ENCODE measurements around the gene MINDY4.
A peak's percentile ranks its signal among the peaks of the same experiment; 100 is the strongest.

Gene MINDY4

DNA sequence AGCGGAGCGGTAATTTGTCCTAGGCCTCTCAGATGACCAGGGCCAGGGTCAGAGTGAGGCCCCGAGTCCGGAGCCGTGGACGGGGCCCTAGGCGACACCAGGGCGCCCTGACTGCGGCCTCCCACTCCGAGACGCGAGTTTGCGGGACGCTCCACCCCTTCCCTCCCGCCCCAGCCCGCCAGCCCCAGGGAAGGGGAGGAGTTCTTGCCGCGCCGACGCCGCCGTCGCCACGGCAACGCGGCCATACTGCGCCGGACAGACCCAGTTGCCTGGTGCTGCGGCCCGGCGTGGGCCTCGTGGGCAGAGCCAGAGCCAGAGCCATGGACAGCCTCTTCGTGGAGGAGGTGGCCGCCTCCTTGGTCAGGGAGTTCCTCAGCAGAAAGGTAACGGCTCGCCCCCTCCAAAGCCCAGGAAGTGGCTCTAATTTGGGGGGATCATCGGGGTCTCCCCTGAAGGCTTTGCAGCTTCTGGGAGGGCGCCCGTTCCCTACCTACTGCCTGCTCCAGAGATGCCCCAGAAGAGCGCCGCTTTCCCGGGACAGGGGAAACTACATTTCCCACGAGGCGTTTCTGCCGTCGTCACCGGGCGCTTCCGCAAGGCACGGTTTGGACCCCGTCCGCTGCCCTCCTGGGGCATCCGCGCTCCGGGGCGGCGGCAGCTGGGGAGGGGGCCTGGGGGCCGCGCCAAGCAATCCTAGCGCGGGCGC lies at the start of gene MINDY4:
Gene MINDY4, plus strand, starts transcription at position 244 of the 706 bp plus-strand sequence. Its CDS starts 77 bp downstream, at position 321.
- peak; percentile 43 for DNase-seq

DNA sequence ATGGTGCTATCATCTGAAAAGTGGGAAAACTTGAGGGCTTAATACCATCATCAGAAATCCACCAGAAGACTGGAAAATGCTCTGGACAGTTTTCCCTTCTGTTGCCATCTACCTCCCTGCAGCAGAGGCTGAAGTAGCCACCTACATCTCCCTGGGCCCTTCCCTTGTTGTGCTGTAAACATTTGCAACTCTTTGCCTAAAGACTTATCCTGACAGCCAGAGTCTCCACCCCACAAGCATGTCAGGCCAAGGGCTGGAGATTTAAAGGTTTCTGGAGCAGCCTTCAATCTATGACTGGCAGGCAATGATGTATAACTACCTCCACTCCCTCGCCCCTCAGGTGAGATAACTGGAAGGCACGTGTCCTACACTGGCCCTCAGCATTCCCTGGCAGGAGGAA lies 49.0 kb upstream of the MINDY4 start:
- no peak for DNase-seq

DNA sequence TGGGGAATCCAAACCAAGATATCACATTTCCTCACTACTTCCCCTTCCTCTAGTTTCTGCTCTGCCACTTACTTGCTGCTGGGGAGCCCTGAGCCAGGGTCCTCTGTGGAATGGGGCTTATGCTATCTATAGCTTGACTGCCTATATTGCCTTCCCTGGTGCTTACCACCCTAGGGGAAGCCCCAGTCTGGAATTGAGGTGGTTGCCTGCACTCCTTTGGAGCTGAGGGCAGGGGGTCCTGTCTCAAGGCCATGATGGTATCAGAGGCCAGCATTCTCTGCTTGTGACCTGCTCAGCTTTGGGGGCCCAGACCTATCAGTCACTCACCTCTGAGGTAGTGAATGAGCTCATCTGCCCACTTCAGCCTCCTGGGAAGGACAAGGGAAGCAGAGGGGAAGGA lies 48.5 kb upstream of the MINDY4 start:
- DNase-seq: no peak

DNA sequence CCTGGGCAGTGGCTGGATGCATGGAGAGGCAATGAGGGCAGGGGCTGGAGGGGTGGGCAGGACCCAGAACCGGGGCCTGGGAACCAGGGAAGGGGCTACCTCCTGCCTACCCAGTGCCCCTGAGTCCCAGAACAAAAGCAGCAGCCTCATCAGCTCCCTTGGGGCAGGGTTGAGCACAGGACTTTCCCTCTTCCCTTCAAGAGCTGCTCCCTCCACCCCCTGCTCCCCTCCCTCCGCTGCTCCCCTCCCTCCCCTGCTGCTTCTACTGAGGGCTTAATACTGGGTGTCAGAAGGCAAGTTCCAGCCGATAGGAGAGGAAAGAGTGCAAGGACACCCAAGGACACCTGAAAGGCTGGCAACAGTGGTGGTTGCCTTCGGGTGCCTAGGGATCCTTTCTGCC lies 47.4 kb upstream of the MINDY4 start:
- no peak for DNase-seq

DNA sequence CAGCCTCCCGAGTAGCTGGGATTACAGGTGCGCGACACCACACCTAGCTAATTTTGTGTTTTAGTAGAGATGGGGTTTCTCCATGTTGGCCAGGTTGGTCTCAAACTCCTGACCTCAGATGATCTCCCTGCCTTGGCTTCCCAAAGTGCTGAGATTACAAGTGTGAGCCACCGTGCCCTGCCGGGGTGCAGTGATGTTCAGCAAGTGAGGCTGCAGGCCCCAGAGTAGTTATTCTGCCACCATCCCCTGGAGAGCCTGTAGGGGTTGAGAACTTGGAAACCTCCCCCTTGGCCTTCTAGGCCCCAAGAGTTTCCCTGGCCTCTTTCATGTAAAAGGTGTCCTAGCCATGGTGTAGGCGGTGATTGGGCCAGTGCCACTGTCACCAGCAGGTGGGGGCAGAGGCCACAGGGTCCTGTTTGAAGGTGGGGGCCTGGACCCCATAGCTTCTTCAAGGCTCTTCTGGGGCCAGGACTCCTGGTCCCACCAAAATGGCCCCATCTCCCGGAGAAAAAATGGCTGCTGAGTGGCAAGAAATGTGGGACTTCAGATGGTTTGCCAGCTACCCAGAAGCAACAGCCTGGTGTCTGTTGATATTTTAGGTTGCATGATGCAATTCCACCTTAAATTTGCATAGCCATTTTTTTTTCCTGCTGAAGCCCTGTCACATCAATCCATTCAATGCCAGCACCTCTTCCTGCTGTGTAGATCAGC lies 44.8 kb upstream of the MINDY4 start:
- no peak for DNase-seq

DNA sequence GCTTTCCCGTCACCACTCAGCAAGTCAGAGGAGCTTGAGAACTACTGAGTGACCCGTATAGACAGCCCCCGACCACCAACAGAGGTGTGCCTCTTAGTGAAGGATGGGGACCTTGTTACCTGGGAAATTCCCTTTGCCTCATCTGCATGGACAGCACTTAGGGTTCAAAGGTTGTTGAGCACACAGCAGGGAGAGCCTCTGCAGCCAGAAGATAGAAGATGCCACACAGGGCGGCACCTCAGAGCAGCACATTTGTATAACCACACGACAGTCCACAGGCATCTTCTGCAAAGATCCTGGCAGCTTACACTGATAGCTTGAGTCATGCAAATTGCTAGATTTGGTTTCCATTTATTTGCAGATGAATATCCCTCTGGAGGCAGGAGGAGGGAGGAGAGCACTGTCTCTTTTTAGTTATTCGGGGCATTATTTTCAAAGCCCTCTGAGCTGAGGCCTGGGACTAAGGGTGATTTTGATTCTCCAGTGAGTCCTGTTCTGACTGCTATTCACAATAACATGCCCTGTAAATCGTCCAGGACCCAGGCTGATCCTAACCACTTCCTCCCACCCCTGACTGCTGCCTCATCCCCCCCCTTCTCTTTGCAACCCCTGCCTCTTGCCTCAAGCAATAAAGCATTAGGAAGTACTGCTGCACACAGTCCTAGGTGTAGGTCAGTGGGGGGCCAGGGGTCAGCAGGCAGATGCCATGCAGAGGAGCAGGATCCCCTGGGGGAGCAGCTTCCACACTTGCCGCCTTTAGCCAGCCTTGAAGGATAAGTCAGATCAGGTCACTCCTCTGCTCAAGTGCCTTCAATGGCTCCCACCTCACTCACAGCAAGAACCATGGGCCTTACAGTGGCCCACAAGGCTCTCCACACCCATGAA lies 43.9 kb upstream of the MINDY4 start:
- no peak for DNase-seq

DNA sequence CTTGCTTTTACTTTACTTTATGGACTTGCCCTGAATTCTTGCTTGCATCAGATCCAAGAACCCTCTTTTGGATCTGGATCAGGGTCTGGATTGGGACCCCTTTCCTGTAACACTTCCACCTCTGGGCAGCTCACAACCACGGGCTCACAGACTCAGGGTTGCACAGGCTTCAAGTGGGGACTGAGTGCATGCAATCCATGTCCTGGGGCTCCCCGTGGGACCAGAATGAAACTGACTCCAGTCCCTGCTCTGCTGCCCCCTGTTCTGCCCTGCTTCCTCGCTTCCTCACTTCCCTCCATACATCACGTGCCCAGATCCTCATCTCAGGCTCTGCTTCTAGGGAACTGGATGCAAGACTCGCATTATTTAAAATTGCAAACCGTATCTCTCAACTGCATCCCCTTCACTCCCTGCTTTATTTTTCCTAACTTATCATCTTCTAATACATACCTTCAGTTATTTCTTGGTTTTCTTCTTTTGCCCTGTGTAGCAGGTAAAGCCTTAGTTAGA lies 42.6 kb upstream of the MINDY4 start:
- no peak for DNase-seq

DNA sequence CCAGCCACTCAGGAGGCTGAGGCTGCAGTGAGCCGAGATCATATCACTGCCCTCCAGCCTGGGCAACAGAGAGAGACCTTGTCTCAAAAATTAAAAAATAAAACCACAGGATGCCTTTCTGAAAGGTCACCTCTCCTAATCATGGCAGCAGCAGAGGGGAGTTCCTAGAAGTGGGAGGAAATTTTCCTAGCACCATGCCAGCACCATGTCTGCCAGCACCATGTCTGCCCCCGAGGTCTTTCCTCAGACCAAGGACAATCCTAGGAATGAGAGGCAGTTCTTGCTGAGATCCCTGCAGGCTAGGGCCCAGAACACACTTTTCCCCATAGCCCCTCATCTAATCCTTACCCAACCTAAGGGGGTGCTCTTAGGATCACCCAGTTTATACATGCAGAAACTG lies 41.6 kb upstream of the MINDY4 start:
- DNase-seq: no peak

DNA sequence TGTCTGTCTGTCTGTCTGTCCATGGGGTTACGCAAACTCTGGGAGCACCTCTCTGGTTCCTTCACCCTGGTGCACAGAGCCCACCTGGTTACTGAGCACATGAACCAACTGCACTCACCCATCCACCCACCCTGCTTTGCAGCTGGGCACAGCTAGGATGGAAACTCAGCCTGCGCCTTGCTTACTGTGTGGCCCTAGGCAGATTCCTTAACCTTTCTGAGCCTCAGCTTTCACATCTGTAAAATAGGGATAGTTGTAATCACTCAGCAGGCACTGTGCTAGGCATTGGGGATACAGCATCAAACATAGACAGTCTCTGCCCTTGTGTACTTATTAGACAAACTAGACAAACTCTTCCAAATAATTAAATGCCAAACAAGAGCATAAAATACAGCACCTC lies 41.1 kb upstream of the MINDY4 start:
- no peak for DNase-seq

DNA sequence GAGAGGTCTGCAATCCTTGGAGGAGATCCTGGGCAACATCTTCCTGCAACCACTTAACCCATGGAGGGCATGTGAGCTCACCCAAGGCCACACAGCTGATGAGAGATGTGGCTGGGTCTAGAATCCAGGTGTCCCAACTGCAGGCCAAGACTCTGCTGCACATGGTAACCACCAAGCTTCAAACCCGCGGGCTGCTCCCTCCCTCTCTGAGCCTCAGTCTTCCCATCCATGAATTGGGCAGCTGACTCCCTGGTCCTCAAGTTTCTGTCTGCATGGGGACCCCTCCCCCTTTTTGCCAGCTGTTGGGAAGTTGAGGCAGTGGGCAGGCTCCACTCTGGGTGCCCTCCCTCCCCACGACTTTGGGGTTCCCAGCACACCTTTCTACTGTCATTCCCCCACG lies 40.2 kb upstream of the MINDY4 start:
- DNase-seq: no peak

DNA sequence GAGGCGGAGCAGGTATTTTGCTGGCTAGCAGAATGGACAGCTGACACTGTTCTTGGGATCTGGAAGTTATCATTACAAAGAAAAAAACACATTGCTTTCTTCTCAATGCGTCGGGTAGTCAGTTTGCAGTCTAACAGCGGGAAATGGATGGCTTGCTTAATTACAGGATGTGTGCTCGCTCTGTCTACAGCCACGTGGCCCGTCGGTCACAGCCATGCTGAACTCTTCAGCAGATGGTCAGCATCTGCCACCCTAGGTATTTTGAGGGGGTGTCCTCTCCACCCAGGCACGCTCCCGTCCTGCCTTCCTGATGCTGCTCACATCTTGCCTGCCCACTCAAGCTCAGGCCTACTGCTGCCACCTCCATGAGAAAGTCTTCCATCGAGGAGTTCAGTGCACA lies 39.6 kb upstream of the MINDY4 start:
- DNase-seq: no peak

DNA sequence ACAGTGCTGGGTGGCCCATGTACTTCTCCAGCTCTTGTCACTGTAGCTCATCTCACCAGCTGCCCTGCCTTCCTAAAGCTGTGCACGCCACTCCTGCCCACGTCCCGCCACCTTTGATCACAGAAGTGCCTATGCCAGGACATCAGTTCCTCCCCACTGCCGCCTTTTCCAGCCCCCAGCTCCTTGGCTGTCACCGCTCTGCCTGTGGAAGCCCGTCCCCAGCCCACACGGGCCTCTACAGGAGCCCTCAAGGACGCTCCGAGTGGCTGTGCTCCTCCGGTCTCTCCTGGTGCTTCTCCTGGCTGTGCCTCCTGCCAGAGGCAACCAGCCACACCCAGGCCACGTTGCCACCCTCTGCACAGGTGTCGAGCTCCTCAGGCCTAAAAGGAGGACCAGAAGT lies 38.6 kb upstream of the MINDY4 start:
- DNase-seq: no peak

DNA sequence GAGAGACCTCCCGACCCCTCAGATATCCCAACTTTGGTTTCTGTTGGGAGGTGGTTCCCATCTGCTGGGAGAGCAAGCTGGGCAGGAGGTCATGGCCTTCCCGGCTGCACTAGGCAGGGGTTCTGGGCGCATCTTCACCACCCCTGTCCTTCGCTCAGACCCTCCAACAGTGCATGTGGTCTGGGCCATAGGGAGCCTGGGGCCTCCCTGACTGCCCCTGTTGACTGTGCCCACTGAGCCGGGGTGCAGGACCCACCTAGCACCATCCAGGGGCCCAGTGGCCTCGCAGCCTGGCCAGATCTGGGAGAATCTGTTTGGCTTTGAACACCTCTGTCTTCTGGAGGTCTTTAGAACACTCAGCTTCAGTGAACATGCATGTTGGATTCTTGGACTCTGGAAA lies 38.0 kb upstream of the MINDY4 start:
- no peak for DNase-seq

DNA sequence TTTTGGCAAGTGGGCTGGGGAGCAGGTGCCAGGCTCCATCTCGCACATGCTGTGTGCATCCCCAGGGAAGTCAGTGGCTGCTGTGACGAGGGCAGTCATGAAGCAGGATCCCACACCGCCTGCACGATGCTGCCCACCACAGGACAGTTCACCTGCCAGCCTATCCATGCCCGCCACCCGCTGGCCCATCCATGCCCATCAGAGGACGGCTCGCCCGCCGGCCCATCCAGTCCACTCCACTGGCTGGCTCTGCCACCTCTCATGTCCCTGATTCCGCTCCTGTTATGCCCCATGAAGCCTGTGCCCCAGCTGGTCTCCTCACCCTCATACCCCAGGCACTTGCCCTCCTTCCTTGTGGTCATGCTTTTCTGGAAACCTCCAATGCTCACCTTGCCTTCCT lies 37.5 kb upstream of the MINDY4 start:
- DNase-seq: no peak

DNA sequence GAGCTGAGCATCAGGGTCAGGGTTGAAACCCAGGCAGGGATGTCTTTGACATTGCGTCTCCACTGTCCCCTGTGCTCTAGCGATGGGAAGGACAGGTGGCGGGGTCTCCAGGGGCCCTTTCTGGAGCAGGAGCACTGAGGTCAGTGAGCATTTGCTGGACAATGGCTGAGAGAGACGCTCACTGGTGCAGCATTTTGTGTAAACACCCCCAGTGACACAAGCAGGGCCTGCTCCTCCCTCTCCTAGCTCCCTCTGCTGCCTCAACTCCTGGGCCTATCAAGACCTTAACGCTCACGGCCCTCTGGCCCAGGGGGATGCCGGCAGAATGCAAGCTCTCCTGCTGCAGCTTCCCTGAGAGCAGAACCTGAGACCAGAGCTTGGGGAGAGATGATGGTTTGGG lies 36.7 kb upstream of the MINDY4 start:
- no peak for DNase-seq

DNA sequence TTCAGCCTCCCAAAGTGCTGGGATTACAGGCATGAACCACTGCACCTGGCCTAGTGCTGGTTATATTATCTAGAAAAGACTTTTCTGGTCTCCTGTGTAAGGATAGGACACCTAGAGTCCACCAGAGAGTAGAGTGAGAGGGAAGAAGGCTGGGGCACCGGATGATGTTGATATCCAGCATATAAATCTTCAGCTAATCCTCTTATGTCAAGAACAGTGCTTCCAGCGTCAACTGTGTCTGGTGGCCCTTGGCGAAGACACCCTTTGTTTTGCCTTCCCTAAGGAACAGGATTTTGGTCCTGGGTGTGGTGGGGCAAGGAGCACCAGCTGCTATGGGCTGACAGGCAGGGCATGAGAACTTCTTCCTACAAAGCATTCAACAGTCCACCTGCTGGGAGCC lies 35.6 kb upstream of the MINDY4 start:
- no peak for DNase-seq

DNA sequence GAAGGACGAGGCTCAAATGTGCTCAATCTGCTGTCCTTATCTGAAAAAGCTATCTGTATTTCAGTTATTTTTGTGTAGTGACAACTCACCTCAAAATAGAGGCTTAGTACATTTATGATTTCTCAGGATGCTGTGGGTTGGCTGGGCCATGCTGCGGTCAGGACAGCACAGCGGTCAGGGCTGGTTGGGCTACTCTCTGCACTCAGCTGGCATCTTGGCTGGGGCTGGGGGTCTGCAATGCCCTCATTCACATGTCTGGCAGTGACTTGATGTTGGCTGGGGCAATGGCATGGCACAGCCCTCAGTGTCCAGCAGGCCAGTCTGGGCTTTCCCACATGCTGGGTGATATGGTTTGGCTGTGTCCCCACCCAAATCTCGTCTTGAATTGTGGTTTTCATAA lies 34.9 kb upstream of the MINDY4 start:
- no peak for DNase-seq

DNA sequence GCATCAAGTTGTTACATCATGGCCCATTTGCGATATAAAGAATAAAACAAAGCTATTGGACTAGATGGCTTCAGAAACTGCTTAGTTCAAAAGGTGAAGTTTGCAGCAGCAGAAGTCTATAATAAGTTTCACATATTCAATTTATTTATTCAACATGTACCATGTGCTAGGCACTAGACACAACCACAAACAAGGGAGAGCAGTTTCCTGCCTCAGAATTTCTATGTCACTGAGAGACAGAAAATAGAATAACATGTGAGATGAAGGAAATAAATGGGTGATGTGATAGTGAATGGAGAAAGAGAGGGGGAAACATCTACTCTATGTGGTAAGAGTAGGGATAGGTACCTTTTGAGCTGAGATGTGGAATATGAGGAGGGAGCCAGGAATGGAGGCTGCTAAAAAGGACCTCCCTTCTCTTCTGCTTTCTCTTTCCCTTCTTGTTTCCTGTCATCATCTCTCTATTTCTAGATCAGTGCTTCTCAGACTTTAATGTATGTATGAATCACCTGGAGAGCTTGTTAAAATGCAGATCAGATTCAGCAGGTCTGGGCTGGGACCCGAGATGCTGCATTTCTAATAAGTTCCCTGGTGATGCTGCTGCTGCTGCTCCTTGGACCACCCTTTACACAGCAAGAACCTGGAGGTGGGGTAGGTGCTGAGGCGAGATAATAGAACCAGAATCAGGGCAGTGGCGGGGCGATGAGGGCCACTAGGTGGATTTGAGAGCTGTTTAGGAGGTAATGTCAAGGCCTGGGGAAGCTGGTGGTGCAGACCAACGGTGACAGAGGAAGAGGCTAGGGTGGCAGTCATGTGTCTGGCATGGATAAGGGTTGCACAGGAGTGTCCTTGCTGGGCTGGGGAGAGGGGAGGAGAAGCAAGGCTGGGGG lies 32.9 kb upstream of the MINDY4 start:
- no peak for DNase-seq

DNA sequence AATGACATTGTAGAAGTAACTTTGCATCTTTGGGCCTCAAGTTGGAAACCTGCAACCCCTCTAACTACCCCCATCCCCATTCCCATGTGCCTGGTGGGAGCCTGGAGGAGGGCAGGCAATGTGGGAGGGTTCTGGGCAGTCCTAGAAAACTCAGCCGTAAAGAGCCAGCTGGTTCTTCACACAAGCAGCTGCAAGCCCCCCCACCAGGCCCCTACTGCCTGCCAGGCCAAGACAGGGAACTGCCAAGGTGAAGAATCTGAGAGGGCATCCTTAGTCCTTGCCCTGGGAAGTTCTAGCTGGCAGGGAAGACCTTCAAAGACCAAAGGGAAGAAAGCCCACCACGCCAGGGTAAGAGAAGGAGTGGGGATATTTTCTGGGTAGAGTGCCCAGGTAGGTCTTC lies 31.5 kb upstream of the MINDY4 start:
- DNase-seq: no peak

DNA sequence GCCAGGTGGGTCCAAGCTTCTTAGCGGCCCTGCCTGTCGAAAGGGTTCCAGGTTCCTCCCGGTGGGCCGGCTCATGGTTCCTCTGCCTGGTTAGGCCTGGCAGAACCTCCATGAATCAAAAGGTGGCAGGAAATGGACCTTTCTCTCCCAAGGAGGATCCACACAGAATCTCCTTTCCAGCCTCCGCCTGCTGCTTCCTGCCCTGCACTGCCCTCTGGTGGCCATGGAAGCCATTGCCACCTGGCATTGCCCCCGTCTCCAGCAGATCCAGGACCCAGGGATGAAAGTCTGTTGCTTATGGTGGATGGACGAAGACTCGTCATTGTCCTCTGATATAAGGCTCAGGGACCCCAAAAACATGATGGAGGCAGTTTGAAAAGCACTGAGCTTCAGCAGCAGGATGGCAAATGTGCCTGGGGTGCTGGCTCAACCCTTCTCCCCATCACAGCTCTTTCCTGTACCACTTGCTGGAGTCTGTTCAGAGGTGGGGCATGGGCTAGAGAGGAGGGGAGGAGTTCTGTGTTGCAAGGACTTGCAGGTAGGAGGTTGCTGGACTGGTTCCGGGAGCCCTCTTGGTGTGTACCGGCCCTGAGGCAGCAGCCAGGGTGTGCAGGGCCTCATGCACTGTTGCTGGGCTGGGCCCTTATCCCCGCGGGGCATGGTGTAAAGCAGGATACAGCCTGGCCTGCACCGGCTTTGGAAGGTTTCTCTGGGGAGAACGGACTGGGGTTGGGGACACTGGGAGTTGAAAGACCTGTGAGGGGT lies 30.6 kb upstream of the MINDY4 start:
- DNase-seq: peak; percentile 49

DNA sequence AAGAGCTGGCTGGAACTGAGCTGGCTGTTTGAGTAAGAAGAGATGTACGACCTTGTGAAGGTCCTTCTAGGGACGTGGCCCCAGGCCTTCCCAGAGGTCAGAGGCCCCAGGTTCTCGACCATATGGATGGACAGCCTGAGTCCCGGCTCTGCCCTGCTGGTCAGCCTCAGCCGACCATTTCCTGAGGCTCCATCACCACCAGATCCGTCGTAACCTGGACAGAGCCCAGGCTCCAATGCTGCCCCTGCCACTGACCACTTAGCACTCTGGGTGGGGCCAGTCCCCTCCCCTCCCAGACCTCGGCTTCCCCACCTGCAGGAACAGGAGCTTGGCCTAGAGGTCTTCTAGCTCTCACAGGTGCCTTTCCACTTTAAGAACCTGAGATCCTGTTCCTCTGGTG lies 29.9 kb upstream of the MINDY4 start:
- no peak for DNase-seq

Data from NCI-H2171 (cell line).